Left lung (tissue), 10 donors: Measurements from ENCODE around the gene MUC15. TPM values are rescaled to one million over a fixed set of nuclear protein-coding genes. Genes with fewer than 3 reads are reported as not detected.
A peak's percentile ranks its signal among the peaks of the same experiment; 100 is the strongest.

Experiments
- ATAC-seq: fragments of 200-7000 bp; cut with Tn5 transposase; one replicate; pipeline ENCODE4 v1.9.1; 2020; ENCODE audit warnings: moderate library complexity
- DNase-seq, 4 donors: peaks; one replicate each; pipeline ENCODE4 v3.0.0-alpha.2; 2013 to 2020
- H3K27ac ChIP-seq, 2 donors: fragments of 200-600 bp; sonication (generic) in 1 of 2; one replicate each; pipeline versions ENCODE4 v1.5.0 to v1.8.0; 2020 to 2021
- H3K27me3 ChIP-seq, 2 donors: fragments of 200-600 bp; sonication (generic) in 1 of 2; one replicate each; pipeline versions ENCODE4 v1.5.0 to v1.8.0; 2020 to 2021
- H3K36me3 ChIP-seq, 2 donors: fragments of 200-600 bp; sonication (generic) in 1 of 2; one replicate each; pipeline versions ENCODE4 v1.5.0 to v1.8.0; 2020 to 2021
- H3K4me1 ChIP-seq, 2 donors: fragments of 200-600 bp; one replicate each; pipeline ENCODE4 v1.8.0; 2021
- H3K4me3 ChIP-seq, 2 donors: fragments of 200-600 bp; sonication (generic) in 1 of 2; one replicate each; pipeline versions ENCODE4 v1.5.0 to v1.8.0; 2020 to 2021; ENCODE audit warnings: mild to moderate bottlenecking in 1 of 2
- H3K9me3 ChIP-seq, 2 donors: fragments of 200-600 bp; sonication (generic) in 1 of 2; one replicate each; pipeline versions ENCODE4 v1.5.0 to v1.8.0; 2020 to 2021
- CTCF ChIP-seq, 2 donors: fragments of 200-600 bp; sonication (generic) in 1 of 2; IDR thresholded peaks; one replicate each; pipeline versions ENCODE4 v1.5.0 to v1.8.0; 2021; ENCODE audit warnings: antibody characterized with exemption in 2 of 2
- intact Hi-C, 2 donors: fragments of 100-400 bp; cut with DNase I; formaldehyde crosslinking; loops; one replicate each; pipeline versions ENCODE4 v1.11.2 to v1.14.2; 2022
- polyA plus RNA-seq, 6 donors: library from polyadenylated mRNA; unstranded; fragments of 120-200 nt; gene quantifications; one replicate each; pipeline ENCODE4 v1.2.1, GENCODE V29; 2013; ENCODE audit not compliant: insufficient read length in 6 of 6
- total RNA-seq, 2 donors: library from RNA; stranded (reverse); fragmentation: NEBNext Ultra II Directional; extraction: Animal tissue kit (Norgen Biotek cat#: 25700); gene quantifications; one replicate each; pipeline ENCODE4 v1.2.1, GENCODE V29; 2021
- donor health status: DM: no; HTN: yes; CAD: no.
- donor health status: DM: no; HTN: no; CAD: no.

MUC15 gene
- total and polyA plus RNA-seq, 8 donors, result 0.40 to 7.1 (median 1.3) TPM

GRCh38 chr11:26583550-26583949, 11.5 kb upstream of the MUC15 start:
- TF ChIP-seq CTCF (IDR thresholded peaks at IDR 0.05), result no peak
- no peaks in the 10 kb centered on the region for H3K27me3 ChIP-seq
- H3K36me3 ChIP-seq, result no peaks in the 10 kb centered on the region
- H3K4me1 ChIP-seq, result no peaks in the 10 kb centered on the region
- peak in 1 of 4 donors; percentile 71 for DNase-seq
- H3K4me3 ChIP-seq, result no peak overlapping the region
- H3K9me3 ChIP-seq, result no peaks in the 10 kb centered on the region
- intact Hi-C loops, result no loop called here
- no peak overlapping the region for H3K27ac ChIP-seq
- ATAC-seq, result peak; percentile 76

- intact Hi-C loops, result no loop called here
- Histone ChIP-seq H3K9me3 (no peaks in the 10 kb centered on the region), H3K27ac (no peak overlapping the region), H3K36me3 (no peaks in the 10 kb centered on the region), H3K4me1 (no peaks in the 10 kb centered on the region), H3K4me3 (no peak overlapping the region), H3K27me3 (no peaks in the 10 kb centered on the region)
- peak; percentile 69 for ATAC-seq
- DNase-seq, result no peak
- no peak for TF ChIP-seq CTCF (IDR thresholded peaks at IDR 0.05)
Observed at GRCh38 chr11:26580929-26581328, 8.9 kb upstream of the MUC15 start.

GRCh38 chr11:26579683-26580082, 7.6 kb upstream of the MUC15 start:
- H3K4me1 ChIP-seq, result no peaks in the 10 kb centered on the region
- no peaks in the 10 kb centered on the region for H3K36me3 ChIP-seq
- no peaks in the 10 kb centered on the region for H3K27me3 ChIP-seq
- no peaks in the 10 kb centered on the region for H3K9me3 ChIP-seq
- intact Hi-C loops, result no loop called here
- no peak overlapping the region for H3K4me3 ChIP-seq
- ATAC-seq (no peak), DNase-seq (no peak)
- no peak overlapping the region for H3K27ac ChIP-seq
- TF ChIP-seq CTCF (IDR thresholded peaks at IDR 0.05), result no peak

- no peaks in the 10 kb centered on the region for H3K36me3 ChIP-seq
- no peak for TF ChIP-seq CTCF (IDR thresholded peaks at IDR 0.05)
- intact Hi-C loops, result no loop called here
- no peaks in the 10 kb centered on the region for H3K27me3 ChIP-seq
- H3K27ac ChIP-seq, result no peak overlapping the region
- ATAC-seq (no peak), DNase-seq (no peak)
- no peak overlapping the region for H3K4me3 ChIP-seq
- H3K9me3 ChIP-seq, result no peaks in the 10 kb centered on the region
- no peaks in the 10 kb centered on the region for H3K4me1 ChIP-seq
Observed at GRCh38 chr11:26578998-26579661, 7.1 kb upstream of the MUC15 start.

GRCh38 chr11:26575946-26576345, 3.9 kb upstream of the MUC15 start:
- Histone ChIP-seq H3K4me1 (no peaks in the 10 kb centered on the region), H3K36me3 (no peaks in the 10 kb centered on the region), H3K27me3 (no peaks in the 10 kb centered on the region), H3K4me3 (no peak overlapping the region), H3K27ac (no peak overlapping the region), H3K9me3 (no peaks in the 10 kb centered on the region)
- intact Hi-C loops, result no loop called here
- no peak for TF ChIP-seq CTCF (IDR thresholded peaks at IDR 0.05)
- DNase-seq, result peak in 1 of 4 donors; percentile 59
- ATAC-seq, result peak; percentile 42
